GM21390 (cell line): Measurements from ENCODE around the gene NFIL3.
"Not testable (repeated sequence)": the region's sequence is repeated elsewhere in the genome, so short reads cannot be mapped to it uniquely, and the experiment has no call there.

Source experiments
- ATAC-seq: cut with Tn5 transposase; IDR thresholded peaks from one replicate; pipeline ENCODE4 v1.9.1; 2021; ENCODE audit not compliant: unreplicated experiment

Gene NFIL3

GRCh38 chr9:91398926-91399325 lies 24.7 kb downstream of the NFIL3 start:
- ATAC-seq = no peak

- ATAC-seq = peak; percentile 77
These were observed 27.8 kb downstream of the NFIL3 start for GRCh38 chr9:91395553-91396471.

GRCh38 chr9:91395106-91395552 lies 28.5 kb downstream of the NFIL3 start:
- no peak for ATAC-seq

- ATAC-seq = no peak
These were observed 29.8 kb downstream of the NFIL3 start for GRCh38 chr9:91393826-91394225.

- ATAC-seq = no peak
These were observed 31.2 kb downstream of the NFIL3 start for GRCh38 chr9:91392435-91392834.

GRCh38 chr9:91391818-91392217 lies 31.8 kb downstream of the NFIL3 start:
- ATAC-seq = no peak

GRCh38 chr9:91391412-91391811 lies 32.2 kb downstream of the NFIL3 start:
- no peak for ATAC-seq

GRCh38 chr9:91389686-91390085 lies 33.9 kb downstream of the NFIL3 start:
- not testable (repeated sequence) for ATAC-seq

- no peak for ATAC-seq
These were observed 36.9 kb downstream of the NFIL3 start for GRCh38 chr9:91386765-91387164.

GRCh38 chr9:91384954-91385353 lies 38.7 kb downstream of the NFIL3 start:
- no peak for ATAC-seq

GRCh38 chr9:91383577-91383976 lies 40.1 kb downstream of the NFIL3 start:
- ATAC-seq = no peak

GRCh38 chr9:91382298-91382697 lies 41.3 kb downstream of the NFIL3 start:
- no peak for ATAC-seq

GRCh38 chr9:91379426-91379825 lies 44.2 kb downstream of the NFIL3 start:
- ATAC-seq = no peak

- ATAC-seq = no peak
These were observed 44.9 kb downstream of the NFIL3 start for GRCh38 chr9:91378695-91379127.

GRCh38 chr9:91378054-91378453 lies 45.6 kb downstream of the NFIL3 start:
- ATAC-seq = not testable (repeated sequence)

- ATAC-seq = no peak
These were observed 47.4 kb downstream of the NFIL3 start for GRCh38 chr9:91376239-91376638.

GRCh38 chr9:91374939-91375338 lies 48.7 kb downstream of the NFIL3 start:
- no peak for ATAC-seq

- ATAC-seq = no peak
These were observed 51.7 kb downstream of the NFIL3 start for GRCh38 chr9:91371894-91372293.

GRCh38 chr9:91370006-91370405 lies 53.6 kb downstream of the NFIL3 start:
- ATAC-seq = not testable (repeated sequence)

- ATAC-seq = no peak
These were observed 58.9 kb downstream of the NFIL3 start for GRCh38 chr9:91364702-91365101.

- no peak for ATAC-seq
These were observed 59.6 kb downstream of the NFIL3 start for GRCh38 chr9:91364005-91364404.

GRCh38 chr9:91362051-91362611 lies 61.5 kb downstream of the NFIL3 start:
- ATAC-seq = no peak
